IPS-18a (cell line): Measurements from ENCODE around the gene ZNF491.
"Not testable (repeated sequence)": the region's sequence is repeated elsewhere in the genome, so short reads cannot be mapped to it uniquely, and the experiment has no call there.

Experiments used
- H3K27ac ChIP-seq: one replicate; pipeline ENCODE4 v1.5.1; 2013; ENCODE audit warnings: low read length
- H3K27me3 ChIP-seq: one replicate; pipeline ENCODE4 v1.6.1; 2013; ENCODE audit warnings: mild to moderate bottlenecking, low read length; ENCODE audit not compliant: control insufficient read depth, insufficient read depth
- H3K36me3 ChIP-seq: one replicate; pipeline ENCODE4 v1.6.1; 2013; ENCODE audit warnings: low read depth, low read length; ENCODE audit not compliant: control insufficient read depth
- H3K4me1 ChIP-seq: one replicate; pipeline ENCODE4 v1.6.1; 2013; ENCODE audit warnings: low read depth, low read length; ENCODE audit not compliant: control insufficient read depth
- H3K4me3 ChIP-seq: one replicate; pipeline ENCODE4 v1.5.1; 2013; ENCODE audit warnings: low read length
- H3K9ac ChIP-seq: one replicate; pipeline ENCODE4 v1.6.1; 2013; ENCODE audit warnings: mild to moderate bottlenecking, low read length, moderate library complexity
- H3K9me3 ChIP-seq: one replicate; pipeline ENCODE4 v1.6.1; 2013; ENCODE audit warnings: low read depth, low read length; ENCODE audit not compliant: control insufficient read depth

Gene ZNF491

GRCh38 chr19:11814029-11814699, 15.8 kb downstream of the ZNF491 start, which contains the start of gene ZNF440:
TSS of gene ZNF440 (plus strand) at chr19:11814273. CDS start at chr19:11814448, 175 bp downstream.
- H3K4me3 ChIP-seq: peak within 1 kb of the TSS; percentile 83
- no peak within 1 kb of the TSS for H3K27ac ChIP-seq
- H3K9ac ChIP-seq: peak within 1 kb of the TSS; percentile 51
- H3K27me3 ChIP-seq: peaks cover 27% of the 10 kb centered on the region
- no peaks in the 10 kb centered on the region for H3K36me3 ChIP-seq
- H3K9me3 ChIP-seq: no peaks in the 10 kb centered on the region
- no peaks in the 10 kb centered on the region for H3K4me1 ChIP-seq

- Histone ChIP-seq H3K4me3 (peak overlapping the region; percentile 83), H3K27ac (no peak overlapping the region), H3K9me3 (no peaks in the 10 kb centered on the region), H3K27me3 (peaks cover 27% of the 10 kb centered on the region), H3K36me3 (no peaks in the 10 kb centered on the region), H3K4me1 (no peaks in the 10 kb centered on the region), H3K9ac (peak overlapping the region; percentile 51)
Measured at GRCh38 chr19:11814700-11815035, 16.3 kb downstream of the ZNF491 start.

GRCh38 chr19:11821474-11822109, 23.3 kb downstream of the ZNF491 start:
- Histone ChIP-seq H3K27ac (no peak overlapping the region), H3K4me3 (no peak overlapping the region), H3K9me3 (no peaks in the 10 kb centered on the region), H3K36me3 (no peaks in the 10 kb centered on the region), H3K27me3 (no peaks in the 10 kb centered on the region), H3K4me1 (no peaks in the 10 kb centered on the region), H3K9ac (no peak overlapping the region)

- H3K9me3 ChIP-seq: peaks cover 35% of the 10 kb centered on the region
- H3K36me3 ChIP-seq: peaks cover 20% of the 10 kb centered on the region
- not testable (repeated sequence) for H3K4me1 ChIP-seq, H3K27ac ChIP-seq, H3K4me3 ChIP-seq, H3K9ac ChIP-seq, H3K27me3 ChIP-seq
Measured at GRCh38 chr19:11828957-11829876, 30.9 kb downstream of the ZNF491 start.

GRCh38 chr19:11832253-11832912, 34.1 kb downstream of the ZNF491 start:
- H3K27ac ChIP-seq: no peak overlapping the region
- H3K9ac ChIP-seq: no peak overlapping the region
- peaks cover 38% of the 10 kb centered on the region for H3K9me3 ChIP-seq
- H3K4me1 ChIP-seq: no peaks in the 10 kb centered on the region
- no peak overlapping the region for H3K4me3 ChIP-seq
- peaks cover 20% of the 10 kb centered on the region for H3K36me3 ChIP-seq
- H3K27me3 ChIP-seq: no peaks in the 10 kb centered on the region

- Histone ChIP-seq H3K36me3 (peaks cover 20% of the 10 kb centered on the region), H3K9ac (no peak overlapping the region), H3K27ac (no peak overlapping the region), H3K4me3 (no peak overlapping the region), H3K27me3 (no peaks in the 10 kb centered on the region), H3K9me3 (peaks cover 42% of the 10 kb centered on the region), H3K4me1 (no peaks in the 10 kb centered on the region)
Measured at GRCh38 chr19:11833541-11833940, 35.2 kb downstream of the ZNF491 start.

- H3K4me3 ChIP-seq, H3K4me1 ChIP-seq, H3K9ac ChIP-seq, H3K27ac ChIP-seq, H3K27me3 ChIP-seq: not testable (repeated sequence)
- H3K36me3 ChIP-seq: peaks cover 20% of the 10 kb centered on the region
- peaks cover 42% of the 10 kb centered on the region for H3K9me3 ChIP-seq
Measured at GRCh38 chr19:11835626-11836066, 37.3 kb downstream of the ZNF491 start.

- Histone ChIP-seq H3K9me3 (no peaks in the 10 kb centered on the region), H3K27me3 (no peaks in the 10 kb centered on the region), H3K27ac (no peak overlapping the region), H3K4me1 (no peaks in the 10 kb centered on the region), H3K9ac (no peak overlapping the region), H3K4me3 (no peak overlapping the region), H3K36me3 (no peaks in the 10 kb centered on the region)
Measured at GRCh38 chr19:11843722-11844121, 45.4 kb downstream of the ZNF491 start.

GRCh38 chr19:11847615-11848014, 49.3 kb downstream of the ZNF491 start:
- H3K4me3 ChIP-seq, H3K36me3 ChIP-seq, H3K9ac ChIP-seq, H3K27ac ChIP-seq, H3K27me3 ChIP-seq, H3K9me3 ChIP-seq, H3K4me1 ChIP-seq: not testable (repeated sequence)

GRCh38 chr19:11848200-11848593, 49.9 kb downstream of the ZNF491 start:
- Histone ChIP-seq H3K9ac (no peak overlapping the region), H3K27me3 (no peaks in the 10 kb centered on the region), H3K27ac (no peak overlapping the region), H3K36me3 (no peaks in the 10 kb centered on the region), H3K4me1 (no peaks in the 10 kb centered on the region), H3K9me3 (no peaks in the 10 kb centered on the region), H3K4me3 (peak overlapping the region; percentile 51)
